Stimulated activated CD8-positive, alpha-beta memory T cell treated with anti-CD3 and anti-CD28 coated beads, Interleukin-7, amount 100 ng/mL, for 1 hour (primary cell): ENCODE results near the gene MINPP1.
A peak's percentile ranks its signal among the peaks of the same experiment; 100 is the strongest.
"Not testable (repeated sequence)": the region's sequence is repeated elsewhere in the genome, so short reads cannot be mapped to it uniquely, and the experiment has no call there.

Experiments
- DNase-seq, 2 donors: peaks; one replicate each; pipeline ENCODE4 v3.0.0-alpha.2; 2020; ENCODE audit warnings: low read depth in 2 of 2

MINPP1 gene, protein sequence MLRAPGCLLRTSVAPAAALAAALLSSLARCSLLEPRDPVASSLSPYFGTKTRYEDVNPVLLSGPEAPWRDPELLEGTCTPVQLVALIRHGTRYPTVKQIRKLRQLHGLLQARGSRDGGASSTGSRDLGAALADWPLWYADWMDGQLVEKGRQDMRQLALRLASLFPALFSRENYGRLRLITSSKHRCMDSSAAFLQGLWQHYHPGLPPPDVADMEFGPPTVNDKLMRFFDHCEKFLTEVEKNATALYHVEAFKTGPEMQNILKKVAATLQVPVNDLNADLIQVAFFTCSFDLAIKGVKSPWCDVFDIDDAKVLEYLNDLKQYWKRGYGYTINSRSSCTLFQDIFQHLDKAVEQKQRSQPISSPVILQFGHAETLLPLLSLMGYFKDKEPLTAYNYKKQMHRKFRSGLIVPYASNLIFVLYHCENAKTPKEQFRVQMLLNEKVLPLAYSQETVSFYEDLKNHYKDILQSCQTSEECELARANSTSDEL

GRCh38 chr10:87504640-87505365 is at the start of gene MINPP1:
Gene MINPP1, plus strand, starts transcription at chr10:87504893. Its CDS starts 23 bp downstream, at chr10:87504916.
- peak; percentile 31 to 52 for DNase-seq

DNA sequence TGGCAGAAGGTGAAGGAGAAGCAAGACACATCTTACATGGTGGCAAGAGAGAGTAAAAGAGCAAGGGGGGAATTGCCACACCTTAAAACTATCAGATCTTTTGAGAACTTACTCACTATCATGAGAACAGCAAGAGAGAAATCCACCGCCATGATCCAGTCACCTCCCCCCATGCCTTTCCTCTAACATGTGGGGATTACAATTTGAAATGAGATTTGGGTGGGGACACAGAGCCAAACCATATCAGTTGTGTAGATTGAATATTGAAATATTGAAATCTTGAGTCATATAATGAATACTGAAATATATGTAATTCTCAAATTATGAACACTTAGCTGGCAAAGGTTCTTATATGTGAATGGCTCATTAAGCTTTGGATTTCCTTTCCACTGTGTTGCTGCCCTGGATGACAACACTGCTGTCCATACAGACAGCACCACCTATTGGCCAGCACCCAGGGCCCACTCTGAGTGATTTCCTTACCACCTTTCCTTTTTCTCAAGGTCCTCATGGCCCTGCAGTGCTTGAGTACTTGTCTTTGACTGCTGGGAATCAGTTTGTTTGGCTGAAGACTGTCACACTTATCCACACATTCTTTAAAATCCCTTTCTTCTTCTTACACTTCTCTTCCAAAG is 48.0 kb upstream of the MINPP1 start:
- not testable (repeated sequence) for DNase-seq

DNA sequence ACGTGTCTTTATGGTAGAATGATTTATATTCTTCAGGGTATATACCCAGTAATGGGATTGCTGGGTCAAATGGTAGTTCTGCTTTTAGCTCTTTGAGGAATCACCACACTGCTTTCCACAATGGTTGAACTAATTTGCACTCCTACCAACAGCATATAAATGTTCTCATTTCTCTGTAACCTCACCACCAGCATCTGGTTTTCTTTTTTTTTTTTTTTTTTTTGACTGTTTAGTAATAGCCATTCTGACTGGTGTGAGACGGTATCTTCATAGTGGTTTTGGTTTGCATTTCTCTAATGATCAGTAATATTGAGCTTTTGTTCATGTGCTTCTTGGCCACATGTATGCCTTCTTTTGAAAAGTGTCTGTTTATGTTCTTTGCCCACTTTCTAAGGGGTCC is 42.9 kb upstream of the MINPP1 start:
- DNase-seq = not testable (repeated sequence)

- DNase-seq = not testable (repeated sequence)
These were observed 37.8 kb upstream of the MINPP1 start for GRCh38 chr10:87466849-87467248.

DNA sequence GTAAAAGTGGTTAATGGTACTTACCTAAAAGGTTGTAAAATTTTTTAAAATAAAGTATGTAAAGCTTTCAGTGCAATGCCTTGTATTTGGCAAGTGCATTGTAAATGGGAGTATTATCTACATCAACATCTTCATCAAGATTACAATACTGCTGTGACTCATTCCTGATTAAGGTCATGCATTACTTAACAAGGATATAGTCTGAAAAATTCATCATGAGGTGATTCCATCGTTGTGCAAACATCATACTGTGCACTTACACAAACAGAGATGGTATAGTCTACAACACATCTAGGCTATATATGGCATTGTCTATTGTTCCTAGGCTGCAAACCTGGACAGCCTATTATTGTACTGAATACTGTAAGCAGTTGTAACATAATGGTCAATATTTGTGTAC is 16.0 kb upstream of the MINPP1 start:
- not testable (repeated sequence) for DNase-seq

DNA sequence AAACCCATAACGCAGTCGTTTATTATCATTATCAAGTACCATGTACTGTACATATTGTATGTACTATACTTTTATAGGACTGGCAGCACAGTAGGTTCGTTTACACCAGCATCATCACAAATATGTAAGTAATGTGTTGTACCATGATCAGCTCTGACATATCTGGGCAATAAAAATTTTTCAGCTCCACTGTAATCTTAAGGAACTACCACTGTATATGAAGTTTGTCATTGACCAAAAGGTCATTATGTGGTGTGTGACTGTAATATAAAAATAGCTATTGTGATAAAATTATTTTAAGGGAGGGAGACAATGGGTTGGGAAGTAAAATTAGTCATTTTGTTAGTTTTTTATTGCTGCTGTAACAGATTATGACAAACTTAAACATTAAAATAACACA is 14.4 kb upstream of the MINPP1 start:
- DNase-seq = not testable (repeated sequence)

GRCh38 chr10:87492450-87492849 is 12.2 kb upstream of the MINPP1 start:
- not testable (repeated sequence) for DNase-seq

DNA sequence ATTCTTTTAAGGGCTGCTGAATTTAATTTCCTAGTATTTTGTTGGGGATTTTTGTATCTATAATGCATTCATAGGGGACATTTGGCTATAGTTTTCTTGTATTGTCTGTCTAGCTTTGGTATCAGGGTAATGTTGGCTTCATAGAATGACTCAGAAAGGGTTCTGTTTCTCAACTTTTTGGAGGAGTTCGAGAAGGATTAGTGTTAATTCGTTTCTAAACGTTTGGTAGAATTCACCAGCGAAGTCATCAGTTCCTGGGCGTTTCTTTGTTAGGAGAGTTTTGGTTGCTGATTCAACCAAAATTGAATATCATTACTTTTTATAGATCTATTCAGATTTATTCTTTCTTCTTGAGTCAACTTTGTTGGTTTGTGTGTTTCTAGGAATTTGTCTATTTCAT is 9.2 kb upstream of the MINPP1 start:
- not testable (repeated sequence) for DNase-seq

- not testable (repeated sequence) for DNase-seq
These were observed 7.3 kb upstream of the MINPP1 start for GRCh38 chr10:87497386-87497785.

GRCh38 chr10:87498106-87498789 is 6.4 kb upstream of the MINPP1 start:
- not testable (repeated sequence) for DNase-seq

DNA sequence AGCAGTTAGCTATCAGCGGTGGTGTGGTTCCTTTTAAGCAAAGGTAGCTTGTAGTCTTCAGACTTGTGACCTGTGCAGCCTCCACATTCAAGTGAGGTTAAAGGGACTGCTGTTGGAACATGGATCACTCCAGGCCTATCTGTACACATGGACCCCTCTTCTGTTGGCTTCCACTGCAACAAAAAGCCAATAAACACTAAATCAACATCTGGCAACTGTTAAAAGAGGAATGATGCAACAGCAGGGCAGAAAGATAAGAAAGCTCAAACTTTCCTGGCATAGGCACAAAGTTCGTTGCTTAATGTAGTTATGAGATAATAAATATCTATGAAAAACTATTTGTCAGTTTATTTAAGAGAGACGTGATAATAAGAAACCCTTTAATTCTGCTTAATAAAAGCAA is 4.0 kb upstream of the MINPP1 start:
- no peak for DNase-seq

DNA sequence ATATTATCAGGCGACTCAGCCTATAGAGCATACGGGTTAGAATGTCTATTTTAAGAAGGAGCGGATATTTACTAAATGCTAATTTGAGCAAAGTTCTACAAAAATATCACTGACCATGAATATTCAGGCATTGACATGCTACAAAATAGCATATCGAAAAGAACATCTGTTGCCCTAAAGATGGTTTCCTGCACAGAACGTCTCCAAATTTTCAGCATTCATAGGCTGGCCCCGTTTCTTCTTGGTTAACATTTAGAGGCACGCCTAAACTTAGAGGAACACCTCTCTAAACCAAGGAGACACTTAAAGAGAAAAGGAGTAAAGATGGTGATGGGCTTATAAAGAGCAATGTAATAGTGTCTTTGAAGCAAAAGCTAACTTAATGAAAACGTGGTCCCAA is 1.3 kb upstream of the MINPP1 start:
- DNase-seq = no peak

GRCh38 chr10:87503886-87504285 is 807 bp upstream of the MINPP1 start:
- DNase-seq = no peak

DNA sequence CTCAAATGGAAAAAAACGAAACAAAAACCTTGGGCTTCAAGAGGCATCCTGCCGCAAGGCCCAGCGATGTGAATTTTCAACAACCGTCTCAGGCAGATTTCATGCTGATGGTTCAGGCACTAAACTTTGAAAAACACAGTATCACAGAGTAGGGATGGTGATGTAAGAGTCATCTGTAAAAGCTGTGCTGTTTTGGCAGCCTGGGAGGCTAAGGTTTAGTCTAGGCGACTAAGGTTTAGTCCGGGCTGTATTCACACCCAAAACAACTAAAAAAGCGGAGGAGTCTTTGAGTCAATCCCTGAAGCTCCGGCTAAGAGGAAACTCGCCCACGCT is 420 bp upstream of the MINPP1 start:
- DNase-seq = no peak

DNA sequence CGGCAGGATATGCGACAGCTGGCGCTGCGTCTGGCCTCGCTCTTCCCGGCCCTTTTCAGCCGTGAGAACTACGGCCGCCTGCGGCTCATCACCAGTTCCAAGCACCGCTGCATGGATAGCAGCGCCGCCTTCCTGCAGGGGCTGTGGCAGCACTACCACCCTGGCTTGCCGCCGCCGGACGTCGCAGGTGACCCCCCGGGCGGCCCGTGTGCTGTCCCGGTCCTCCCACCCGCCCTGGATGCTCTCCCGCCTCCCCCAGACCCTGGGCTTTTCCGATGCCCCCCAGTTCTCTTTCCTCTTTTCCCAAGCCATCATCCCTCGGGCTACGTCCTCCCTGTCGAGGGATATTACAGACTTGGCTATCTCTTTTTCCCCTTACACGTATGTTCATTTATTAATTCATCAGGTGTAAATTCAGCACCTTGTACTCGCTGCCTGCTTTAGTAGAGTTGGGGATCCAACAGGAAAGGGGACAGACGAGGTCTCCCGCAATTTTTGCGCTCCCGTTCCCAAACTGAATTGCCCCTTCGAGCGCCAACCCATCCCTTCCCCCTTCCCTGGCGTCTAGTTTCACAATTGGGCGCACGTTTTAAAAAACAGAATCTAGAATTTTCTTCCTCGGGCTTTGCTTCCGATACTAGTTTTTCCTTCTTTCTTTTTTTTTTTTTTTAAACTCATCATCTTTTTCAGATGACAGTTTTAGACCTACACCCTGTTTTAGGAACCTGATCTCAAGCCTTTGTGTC is 846 bp downstream of the MINPP1 start:
- DNase-seq = no peak

- DNase-seq = no peak
These were observed 2.3 kb downstream of the MINPP1 start for GRCh38 chr10:87506956-87507355.

DNA sequence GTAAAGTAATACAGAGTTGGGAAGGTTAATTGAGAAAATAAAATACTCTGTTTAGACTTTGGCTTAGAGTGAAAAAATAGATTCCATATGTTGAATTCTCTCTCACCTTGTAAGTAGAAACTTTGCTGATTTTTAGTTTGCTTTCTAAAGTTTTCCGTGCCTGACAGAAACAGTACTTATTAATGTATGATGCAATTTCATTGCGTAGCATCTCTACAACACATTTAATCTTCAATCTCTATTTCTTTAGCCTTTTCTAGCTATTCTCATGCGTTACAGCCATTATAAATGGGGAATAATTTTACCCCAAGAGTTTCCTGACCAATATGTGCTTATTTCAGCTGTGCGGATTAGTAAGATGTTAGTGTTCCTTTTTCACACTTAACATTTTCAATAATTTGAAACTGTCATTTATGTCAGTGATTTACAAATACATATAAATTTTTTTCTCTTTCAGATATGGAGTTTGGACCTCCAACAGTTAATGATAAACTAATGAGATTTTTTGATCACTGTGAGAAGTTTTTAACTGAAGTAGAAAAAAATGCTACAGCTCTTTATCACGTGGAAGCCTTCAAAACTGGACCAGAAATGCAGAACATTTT is 3.3 kb downstream of the MINPP1 start:
- no peak for DNase-seq

- no peak for DNase-seq
These were observed 4.1 kb downstream of the MINPP1 start for GRCh38 chr10:87508837-87509236.

DNA sequence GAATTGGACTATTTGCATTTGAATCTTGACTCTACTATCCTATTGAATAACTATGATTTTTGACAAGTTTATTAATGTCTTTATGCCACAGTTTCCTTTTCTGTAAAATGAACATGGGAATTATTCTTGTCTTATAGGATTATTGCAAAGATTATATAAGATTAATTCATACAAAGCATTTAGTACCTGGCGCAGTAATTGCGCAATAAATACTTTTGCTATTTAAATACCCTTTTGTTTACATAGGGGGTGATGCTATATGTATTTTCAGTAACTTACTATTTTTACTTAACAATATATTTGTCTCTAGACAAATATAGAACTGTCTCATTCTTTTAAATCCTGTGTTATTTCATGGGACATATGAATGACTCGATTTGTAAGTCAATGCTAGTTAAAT is 5.3 kb downstream of the MINPP1 start:
- DNase-seq = no peak

GRCh38 chr10:87511526-87511925 is 6.8 kb downstream of the MINPP1 start:
- no peak for DNase-seq

- DNase-seq = no peak
These were observed 14.2 kb downstream of the MINPP1 start for GRCh38 chr10:87518937-87519336.
